Loucy (cell line): ENCODE results near the gene KRTAP10-11.
"Not testable (repeated sequence)": the region's sequence is repeated elsewhere in the genome, so short reads cannot be mapped to it uniquely, and the experiment has no call there.

Experiments
- H2AFZ ChIP-seq: fragments of 200-600 bp; sonication (generic); 2 replicates; pipeline ENCODE4 v1.6.0; 2016; ENCODE audit warnings: antibody characterized with exemption, mild to moderate bottlenecking, low read length, moderate library complexity
- H3F3A ChIP-seq: fragments of 200-600 bp; 2 replicates; pipeline ENCODE4 v1.6.0; 2016; ENCODE audit warnings: antibody characterized with exemption, low read depth, mild to moderate bottlenecking
- H3K27me3 ChIP-seq: fragments of 200-600 bp; sonication (generic); 2 replicates; pipeline ENCODE4 v1.6.1; 2014; ENCODE audit warnings: low read length, mild to moderate bottlenecking; ENCODE audit not compliant: insufficient read depth, poor library complexity, severe bottlenecking
- H3K36me3 ChIP-seq: fragments of 200-600 bp; sonication (generic); 2 replicates; pipeline ENCODE4 v1.6.1; 2016; ENCODE audit warnings: low read length; ENCODE audit not compliant: insufficient read depth
- H3K4me1 ChIP-seq: fragments of 200-600 bp; sonication (generic); 2 replicates; pipeline ENCODE4 v1.5.1; 2014; ENCODE audit warnings: low read length, mild to moderate bottlenecking; ENCODE audit not compliant: insufficient read depth, poor library complexity, severe bottlenecking
- H3K4me2 ChIP-seq: fragments of 200-600 bp; sonication (generic); 2 replicates; pipeline ENCODE4 v1.6.0; 2014; ENCODE audit warnings: antibody characterized with exemption, low read length, low read depth, mild to moderate bottlenecking; ENCODE audit not compliant: poor library complexity, severe bottlenecking
- H3K4me3 ChIP-seq: fragments of 200-600 bp; sonication (generic); 2 replicates; pipeline ENCODE4 v1.5.1; 2014; ENCODE audit warnings: low read length, mild to moderate bottlenecking, mixed read lengths; ENCODE audit not compliant: poor library complexity, severe bottlenecking
- H3K79me2 ChIP-seq: fragments of 200-600 bp; sonication (generic); 2 replicates; pipeline ENCODE4 v1.6.1; 2014; ENCODE audit warnings: low read length; ENCODE audit not compliant: insufficient read depth
- H3K9ac ChIP-seq: fragments of 200-600 bp; sonication (generic); 2 replicates; pipeline ENCODE4 v1.6.0; 2014; ENCODE audit warnings: mild to moderate bottlenecking, low read depth, low read length, moderate library complexity; ENCODE audit not compliant: poor library complexity, severe bottlenecking
- H3K9me2 ChIP-seq: fragments of 200-600 bp; sonication (generic); replicated peaks from 2 replicates; pipeline ENCODE4 v1.6.1; 2016; ENCODE audit warnings: low read depth, low read length, mixed read lengths
- H3K9me3 ChIP-seq: fragments of 200-600 bp; sonication (generic); 2 replicates; pipeline ENCODE4 v1.6.1; 2014; ENCODE audit warnings: mild to moderate bottlenecking, antibody characterized with exemption, low read length, low read depth; ENCODE audit not compliant: insufficient read depth
- H4K20me1 ChIP-seq: fragments of 200-600 bp; sonication (generic); 2 replicates; pipeline ENCODE4 v1.6.0; 2014; ENCODE audit warnings: antibody characterized with exemption, low read length, mild to moderate bottlenecking; ENCODE audit not compliant: insufficient read depth, poor library complexity, severe bottlenecking
- CTCF ChIP-seq: fragments of 200-600 bp; sonication (generic); conservative IDR thresholded peaks from 2 replicates; pipeline ENCODE4 v1.5.1; 2014; ENCODE audit warnings: mild to moderate bottlenecking, antibody characterized with exemption, low read length
- EZH2phosphoT487 ChIP-seq: fragments of 200-600 bp; IDR thresholded peaks from 2 replicates; pipeline ENCODE4 v1.6.1; 2018; ENCODE audit warnings: antibody characterized with exemption, mild to moderate bottlenecking, moderate library complexity, borderline replicate concordance

Gene KRTAP10-11

GRCh38 chr21:44684483-44684882 is 38.3 kb downstream of the KRTAP10-11 start:
- H3K4me1 ChIP-seq = no peaks in the 10 kb centered on the region
- no peak for TF ChIP-seq CTCF
- TF ChIP-seq EZH2phosphoT487 = no peak
- no peaks in the 10 kb centered on the region for H3K27me3 ChIP-seq

GRCh38 chr21:44685050-44685449 is 38.8 kb downstream of the KRTAP10-11 start:
- H3F3A ChIP-seq, H3K27me3 ChIP-seq, H3K4me2 ChIP-seq, H2AFZ ChIP-seq, H3K9me3 ChIP-seq, H3K4me3 ChIP-seq, H4K20me1 ChIP-seq, H3K9me2 ChIP-seq, H3K79me2 ChIP-seq, H3K9ac ChIP-seq, H3K36me3 ChIP-seq, H3K4me1 ChIP-seq: not testable (repeated sequence)

More at GRCh38 chr21:44684483-44684882, 38.3 kb downstream of the KRTAP10-11 start:
- Histone ChIP-seq H3K79me2 (no peaks in the 10 kb centered on the region), H3K9me2 (no peaks in the 10 kb centered on the region), H3K4me3 (no peak overlapping the region), H3K9me3 (no peaks in the 10 kb centered on the region), H3K4me2 (no peak overlapping the region), H4K20me1 (no peaks in the 10 kb centered on the region), H3K9ac (no peak overlapping the region), H3K36me3 (no peaks in the 10 kb centered on the region), H2AFZ (no peak overlapping the region), H3F3A (no peaks in the 10 kb centered on the region)

DNA sequence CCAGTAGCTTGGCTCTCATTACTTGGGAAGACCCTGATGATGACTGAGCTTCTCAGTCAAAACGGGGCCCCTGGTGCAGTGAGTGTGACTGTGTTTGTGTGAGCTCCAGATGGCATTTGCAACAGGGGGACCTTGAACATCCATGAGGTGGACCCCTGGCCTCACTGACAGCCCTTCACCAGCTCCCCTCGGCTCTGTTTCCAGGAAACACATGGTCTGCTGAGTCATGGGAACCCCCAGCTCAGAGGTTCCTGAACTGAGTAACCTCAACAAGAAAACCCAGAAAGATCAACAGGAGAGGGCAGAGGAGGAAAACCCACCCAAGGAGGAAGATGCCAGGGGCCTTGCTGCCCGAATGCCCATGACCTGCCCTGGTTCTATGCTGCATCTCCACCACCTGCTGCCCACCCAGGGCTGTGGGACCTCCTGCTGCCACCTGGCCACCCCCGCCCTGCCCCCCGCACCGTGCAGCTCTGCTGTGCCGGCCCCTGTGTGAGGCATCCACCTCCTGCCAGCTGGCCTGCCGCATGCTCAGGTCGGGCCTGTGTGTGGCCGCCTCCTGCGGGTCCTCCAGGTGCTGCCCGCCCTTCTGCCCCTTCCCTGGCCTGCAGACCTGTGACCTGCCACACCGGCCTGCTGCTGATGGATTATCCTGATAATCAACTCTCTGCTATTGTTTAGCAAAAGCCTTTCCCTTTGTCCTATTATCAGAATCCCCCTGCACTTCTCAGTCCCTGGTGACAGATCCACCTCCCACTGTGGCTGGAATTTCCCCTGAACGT is 40.0 kb downstream of the KRTAP10-11 start:
- Histone ChIP-seq H3K9me2 (no peaks in the 10 kb centered on the region), H3K4me3 (no peak overlapping the region), H3K4me2 (no peak overlapping the region), H3K36me3 (no peaks in the 10 kb centered on the region), H3K9ac (no peak overlapping the region), H3K9me3 (no peaks in the 10 kb centered on the region), H4K20me1 (no peaks in the 10 kb centered on the region), H3K4me1 (no peaks in the 10 kb centered on the region), H3F3A (no peaks in the 10 kb centered on the region), H3K27me3 (no peaks in the 10 kb centered on the region), H2AFZ (no peak overlapping the region), H3K79me2 (no peaks in the 10 kb centered on the region)
- no peak for TF ChIP-seq CTCF
- TF ChIP-seq EZH2phosphoT487 = no peak
